Measurements from ENCODE around the gene TMEM204. TPM values are rescaled to one million over a fixed set of nuclear protein-coding genes. Genes with fewer than 3 reads are reported as not detected.

TMEM204 gene
- polyA plus RNA-seq, 3 donors = 0.09 to 1.5 (median 1.3) TPM

- no peaks in the 10 kb centered on the region for H3K36me3 ChIP-seq (replicated peaks in 1 of 2; ENCODE audit: control insufficient read depth in 1 of 2, insufficient read depth in 2 of 2, low read length in 2 of 2)
- no peaks in the 10 kb centered on the region for H3K79me2 ChIP-seq (ENCODE audit: insufficient read depth, low read length)
- no peaks in the 10 kb centered on the region for H4K20me1 ChIP-seq (ENCODE audit: insufficient read depth, low read length)
- Mint-ChIP-seq H3K27ac (no peak overlapping the region), H3K27me3 (ENCODE audit: low read depth in 3 of 3) (peaks cover 0 to 2% (median 0%) of the 10 kb centered on the region in 3 donors), H3K9me3 (peaks cover 0 to 5% (median 3%) of the 10 kb centered on the region in 7 donors), H3K4me3 (no peak overlapping the region), H3K36me3 (peaks cover 3 to 11% of the 10 kb centered on the region in 2 donors), H3K4me1 (peaks cover 3% of the 10 kb centered on the region)
- peaks cover 0 to 6% of the 10 kb centered on the region in 2 donors for H3K9me3 ChIP-seq (replicated peaks in 1 of 2; ENCODE audit: control insufficient read depth in 1 of 2, insufficient read depth in 1 of 2, low read length in 2 of 2)
- 39% methylated on average over 4 of the region's 12 CpGs for WGBS (ENCODE audit: insufficient coverage)
- H2AFZ ChIP-seq (ENCODE audit: insufficient read depth, low read depth, low read length, poor library complexity, severe bottlenecking) = no peak overlapping the region
- H3K4me2 ChIP-seq (replicated peaks; ENCODE audit: extremely low read depth, low read length, poor library complexity, severe bottlenecking) = no peak overlapping the region
- no peak overlapping the region for H3K9ac ChIP-seq (ENCODE audit: insufficient read depth, low read length, poor library complexity, severe bottlenecking)
- H3K27me3 ChIP-seq (ENCODE audit: control insufficient read depth in 2 of 2, insufficient read depth in 2 of 2, low read length in 2 of 2) = no peaks in the 10 kb centered on the region
- no peak overlapping the region for H3K4me3 ChIP-seq (replicated peaks in 1 of 3; ENCODE audit: low read depth in 2 of 3, low read length in 3 of 3)
- no peaks in the 10 kb centered on the region for H3K4me1 ChIP-seq (ENCODE audit: control insufficient read depth in 1 of 2, insufficient read depth in 2 of 2, low read length in 2 of 2)
- no peak overlapping the region for H3K27ac ChIP-seq (ENCODE audit: low read depth in 1 of 2, low read length in 2 of 2)
- no peak for DNase-seq
- no peak for TF ChIP-seq CTCF (IDR thresholded peaks at IDR 0.05)
- intact Hi-C loops (cut with micrococcal nuclease) = no loop called here
Observed at GRCh38 chr16:1580256-1580655, 46.8 kb downstream of the TMEM204 start.

GRCh38 chr16:1580956-1581355 is 47.5 kb downstream of the TMEM204 start:
- Mint-ChIP-seq H3K27me3 (ENCODE audit: low read depth in 3 of 3) (peaks cover 0 to 2% (median 0%) of the 10 kb centered on the region in 3 donors), H3K36me3 (peaks cover 0 to 9% of the 10 kb centered on the region in 2 donors), H3K4me3 (no peak overlapping the region), H3K9me3 (peaks cover 0 to 2% (median 0%) of the 10 kb centered on the region in 7 donors), H3K4me1 (peaks cover 3% of the 10 kb centered on the region), H3K27ac (no peak overlapping the region)
- no peak for DNase-seq
- H3K4me1 ChIP-seq (ENCODE audit: control insufficient read depth in 1 of 2, insufficient read depth in 2 of 2, low read length in 2 of 2) = no peaks in the 10 kb centered on the region
- intact Hi-C loops (cut with micrococcal nuclease) = no loop called here
- H3K9ac ChIP-seq (ENCODE audit: insufficient read depth, low read length, poor library complexity, severe bottlenecking) = no peak overlapping the region
- 97% methylated on average over 4 of the region's 6 CpGs for WGBS (ENCODE audit: insufficient coverage)
- H3K4me3 ChIP-seq (replicated peaks in 1 of 3; ENCODE audit: low read depth in 2 of 3, low read length in 3 of 3) = no peak overlapping the region
- H3K79me2 ChIP-seq (ENCODE audit: insufficient read depth, low read length) = no peaks in the 10 kb centered on the region
- H3K9me3 ChIP-seq (replicated peaks in 1 of 2; ENCODE audit: control insufficient read depth in 1 of 2, insufficient read depth in 1 of 2, low read length in 2 of 2) = no peaks in the 10 kb centered on the region
- H2AFZ ChIP-seq (ENCODE audit: insufficient read depth, low read depth, low read length, poor library complexity, severe bottlenecking) = no peak overlapping the region
- H3K4me2 ChIP-seq (replicated peaks; ENCODE audit: extremely low read depth, low read length, poor library complexity, severe bottlenecking) = no peak overlapping the region
- TF ChIP-seq CTCF (IDR thresholded peaks at IDR 0.05) = no peak
- H4K20me1 ChIP-seq (ENCODE audit: insufficient read depth, low read length) = no peaks in the 10 kb centered on the region
- no peaks in the 10 kb centered on the region for H3K27me3 ChIP-seq (ENCODE audit: control insufficient read depth in 2 of 2, insufficient read depth in 2 of 2, low read length in 2 of 2)
- no peak overlapping the region for H3K27ac ChIP-seq (ENCODE audit: low read depth in 1 of 2, low read length in 2 of 2)
- H3K36me3 ChIP-seq (replicated peaks in 1 of 2; ENCODE audit: control insufficient read depth in 1 of 2, insufficient read depth in 2 of 2, low read length in 2 of 2) = no peaks in the 10 kb centered on the region

Measured in CD14-positive monocyte (primary cell).